Activated B cell treated with CpG ODN at 0.5 μM for 24 hours (primary cell): Measurements from ENCODE around the gene FAM3A. TPM values are rescaled to one million over a fixed set of nuclear protein-coding genes. Genes with fewer than 3 reads are reported as not detected.
A peak's percentile ranks its signal among the peaks of the same experiment; 100 is the strongest.

Experiments used
- ATAC-seq: fragments of 200-7000 bp; cut with Tn5 transposase; one replicate; pipeline ENCODE4 v1.10.0; 2021; ENCODE audit warnings: low read depth, mild to moderate bottlenecking, moderate library complexity
- CTCF ChIA-PET: fragments of 350-600 bp; sonication (Branson Sonifier 250); formaldehyde crosslinking; loops from one replicate; lab custom pipeline; 2021; ENCODE audit warnings: antibody characterized with exemption; lab: Charles Lee
- POLR2A ChIA-PET: fragments of 350-600 bp; sonication (Branson Sonifier 250); formaldehyde crosslinking; loops from one replicate; lab custom pipeline; 2021; ENCODE audit warnings: antibody characterized with exemption; lab: Charles Lee
- DNase-seq: peaks from one replicate; pipeline ENCODE4 v3.0.0; 2022
- H3K27ac Mint-ChIP-seq: one replicate; pipeline ENCODE4 v1.8.0; 2020; ENCODE audit warnings: mixed read lengths
- H3K27me3 Mint-ChIP-seq: one replicate; pipeline ENCODE4 v1.8.0; 2021; ENCODE audit warnings: mixed read lengths
- H3K36me3 Mint-ChIP-seq: one replicate; pipeline ENCODE4 v1.8.0; 2021; ENCODE audit warnings: low read depth, mixed read lengths
- H3K4me1 Mint-ChIP-seq: one replicate; pipeline ENCODE4 v1.8.0; 2021; ENCODE audit warnings: mixed read lengths
- H3K4me3 Mint-ChIP-seq: one replicate; pipeline ENCODE4 v1.8.0; 2020; ENCODE audit warnings: mild to moderate bottlenecking, mixed read lengths
- H3K9me3 Mint-ChIP-seq: one replicate; pipeline ENCODE4 v1.8.0; 2020; ENCODE audit warnings: mixed read lengths
- CTCF ChIP-seq: fragments of 200-600 bp; IDR thresholded peaks from one replicate; pipeline ENCODE4 v1.8.0; 2022; ENCODE audit warnings: antibody characterized with exemption, mild to moderate bottlenecking
- intact Hi-C: fragments of 100-400 bp; cut with micrococcal nuclease; formaldehyde crosslinking; loops from one replicate; pipeline ENCODE4 v1.15.1; 2024
- total RNA-seq: library from RNA; stranded (reverse); gene quantifications from 2 replicates; pipeline ENCODE4 v1.2.3, GENCODE V29; 2022

FAM3A gene
- total RNA-seq, 1 donor from 2014 or later = 36.1 TPM

GRCh38 chrX:154458954-154459778 is 56.9 kb downstream of the FAM3A start:
- H3K27me3 Mint-ChIP-seq = no peaks in the 10 kb centered on the region
- H3K4me1 Mint-ChIP-seq = peaks cover 14% of the 10 kb centered on the region
- TF ChIP-seq CTCF = no peak
- DNase-seq (no peak), ATAC-seq (peak; percentile 41)
- H3K4me3 Mint-ChIP-seq = peak overlapping the region; percentile 83
- peaks cover 19% of the 10 kb centered on the region for H3K36me3 Mint-ChIP-seq
- H3K27ac Mint-ChIP-seq = peak overlapping the region; percentile 30
- ChIA-PET CTCF (interaction anchor here (0.7 to 1.4 kb wide), 2 partner anchors 68 to 86 kb away, joined by 3 read pairs; no protein-coding TSS in a partner anchor), POLR2A (interaction anchor here (0.6 to 3.0 kb wide), 12 partner anchors 10 to 68 kb away, joined by 3 to 27 read pairs (median 5); partner anchors contain the start of genes ATP6AP1, FAM3A, RPL10 and SLC10A3)
- intact Hi-C loops = loop anchor here (5.0 to 10.0 kb wide), 2 partner anchors 33 to 56 kb away; partner anchors contain the start of genes FAM3A and SLC10A3
- H3K9me3 Mint-ChIP-seq = no peaks in the 10 kb centered on the region

GRCh38 chrX:154458116-154458953 is 57.7 kb downstream of the FAM3A start, which contains the start of gene PLXNA3:
Gene PLXNA3, plus strand, starts transcription at chrX:154458281. Its CDS starts 1,903 bp downstream, at chrX:154460184.
- CTCF ChIA-PET = interaction anchor here (0.7 to 1.4 kb wide), 2 partner anchors 69 to 85 kb away, joined by 3 read pairs; no protein-coding TSS in a partner anchor
- ATAC-seq = peak; percentile 84

GRCh38 chrX:154457491-154458115 is 58.4 kb downstream of the FAM3A start:
- no peak for DNase-seq
- ChIA-PET CTCF (no interaction called here), POLR2A (interaction anchor here (0.6 to 3.0 kb wide), 12 partner anchors 11 to 70 kb away, joined by 3 to 27 read pairs (median 4); partner anchors contain the start of genes FAM3A, FAM50A, LAGE3 and RPL10)
- no peak for TF ChIP-seq CTCF
- intact Hi-C loops = loop anchor here (1.0 to 10.0 kb wide), 5 partner anchors 13 to 57 kb away; partner anchors contain the start of genes FAM3A, FAM50A, GDI1 and SLC10A3
- H3K4me3 Mint-ChIP-seq = peak overlapping the region; percentile 93
- peaks cover 20% of the 10 kb centered on the region for H3K36me3 Mint-ChIP-seq
- peak; percentile 70 for ATAC-seq
- H3K27me3 Mint-ChIP-seq = no peaks in the 10 kb centered on the region
- peak overlapping the region; percentile 94 for H3K27ac Mint-ChIP-seq
- peaks cover 14% of the 10 kb centered on the region for H3K4me1 Mint-ChIP-seq
- no peaks in the 10 kb centered on the region for H3K9me3 Mint-ChIP-seq

More at GRCh38 chrX:154458116-154458953, 57.7 kb downstream of the FAM3A start, which contains the start of gene PLXNA3:
- Mint-ChIP-seq H3K36me3 (peaks cover 19% of the 10 kb centered on the region), H3K27me3 (no peaks in the 10 kb centered on the region), H3K9me3 (no peaks in the 10 kb centered on the region), H3K4me1 (peaks cover 14% of the 10 kb centered on the region), H3K4me3 (peak within 1 kb of the TSS; percentile 93), H3K27ac (peak within 1 kb of the TSS; percentile 94)
- intact Hi-C loops = loop anchor here (5.0 to 10.0 kb wide), 2 partner anchors 34 to 56 kb away; partner anchors contain the start of genes FAM3A and SLC10A3
- TF ChIP-seq CTCF = no peak
- POLR2A ChIA-PET = interaction anchor here (0.6 to 3.0 kb wide), 13 partner anchors 10 to 69 kb away, joined by 3 to 27 read pairs (median 5); partner anchors contain the start of genes ATP6AP1, FAM3A, LAGE3 and RPL10
- DNase-seq = peak; percentile 75

Other genes with a start within 250 kb of the FAM3A start
- gene TEX28, start 221.1 kb downstream of the FAM3A start, total RNA-seq = not detected in 2 replicates
- gene TKTL1, start 220.4 kb downstream of the FAM3A start, total RNA-seq = not detected in 2 replicates
- 605 and 679 TPM in 2 replicates for gene FLNA, start 141.6 kb downstream of the FAM3A start, total RNA-seq
- gene EMD, start 136.9 kb downstream of the FAM3A start, total RNA-seq = 68.4 and 70.2 TPM in 2 replicates
- gene RPL10, start 117.9 kb downstream of the FAM3A start, total RNA-seq = 5,113 and 5,534 TPM in 2 replicates
- 15.3 and 15.8 TPM in 2 replicates for gene DNASE1L1, start 107.0 kb downstream of the FAM3A start, total RNA-seq
- gene TAFAZZIN, start 104.7 kb downstream of the FAM3A start, total RNA-seq = 50.5 and 66.1 TPM in 2 replicates
- 36.6 and 38.8 TPM in 2 replicates for gene ATP6AP1, start 87.6 kb downstream of the FAM3A start, total RNA-seq
- 112 and 127 TPM in 2 replicates for gene GDI1, start 79.1 kb downstream of the FAM3A start, total RNA-seq
- gene FAM50A, start 72.1 kb downstream of the FAM3A start, total RNA-seq = 52.5 and 56.0 TPM in 2 replicates
- 58.9 and 69.5 TPM in 2 replicates for gene PLXNA3, start 58.0 kb downstream of the FAM3A start, total RNA-seq
- gene LAGE3, start 37.0 kb downstream of the FAM3A start, total RNA-seq = 16.6 and 18.9 TPM in 2 replicates
- gene UBL4A, start 29.6 kb downstream of the FAM3A start, total RNA-seq = 20.4 and 20.9 TPM in 2 replicates
- 13.4 and 17.1 TPM in 2 replicates for gene SLC10A3, start 25.6 kb downstream of the FAM3A start, total RNA-seq
- 77.1 and 84.6 TPM in 2 replicates for gene G6PD, start 30.6 kb upstream of the FAM3A start, total RNA-seq
- gene IKBKG, start 31.4 kb upstream of the FAM3A start, total RNA-seq = 52.9 and 61.1 TPM in 2 replicates
- not detected in 2 replicates for gene CTAG1A, start 68.9 kb upstream of the FAM3A start, total RNA-seq
- gene CTAG1B, start 103.0 kb upstream of the FAM3A start, total RNA-seq = not detected in 2 replicates
- not detected in 2 replicates for gene CTAG2, start 137.3 kb upstream of the FAM3A start, total RNA-seq
- 7.1 and 7.5 TPM in 2 replicates for gene GAB3, start 234.8 kb upstream of the FAM3A start, total RNA-seq
- gene DKC1, start 246.6 kb upstream of the FAM3A start, total RNA-seq = 93.5 and 105 TPM in 2 replicates